ENCODE results near the gene ZNF451. TPM values are rescaled to one million over a fixed set of nuclear protein-coding genes. Genes with fewer than 3 reads are reported as not detected.

The ZNF451 gene
- total and polyA plus RNA-seq, 9 donors, result 11.8 to 65.9 (median 56.5) TPM

DNA sequence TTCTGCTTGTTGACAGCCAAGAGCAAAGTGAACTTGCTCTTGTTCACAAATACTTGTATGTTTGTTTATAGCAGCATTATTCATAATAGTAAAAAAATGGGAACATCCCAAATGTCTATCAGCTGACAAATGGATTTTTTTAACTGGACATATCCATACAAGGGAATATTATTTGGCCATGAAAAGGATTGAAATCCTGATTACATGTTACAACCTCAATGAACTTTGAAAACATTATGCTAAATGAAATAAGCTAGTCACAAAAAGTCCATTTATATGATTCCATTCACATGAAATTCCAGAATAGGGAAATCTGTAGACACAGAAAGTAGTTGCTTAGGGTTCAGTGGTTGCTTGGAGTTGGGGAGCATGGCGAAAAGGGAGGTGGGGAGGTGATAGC lies 53.7 kb downstream of the ZNF451 start:
- Histone ChIP-seq H3K4me3 (no peak overlapping the region), H3K36me3 (no peaks in the 10 kb centered on the region), H3K4me1 (ENCODE audit: insufficient read depth) (no peaks in the 10 kb centered on the region), H3K27me3 (no peaks in the 10 kb centered on the region), H3K27ac (no peak overlapping the region), H3K9me3 (no peaks in the 10 kb centered on the region)
- DNase-seq, result no peak
- intact Hi-C loops (cut with DNase I), result no loop called here
- TF ChIP-seq, protein P1, sequence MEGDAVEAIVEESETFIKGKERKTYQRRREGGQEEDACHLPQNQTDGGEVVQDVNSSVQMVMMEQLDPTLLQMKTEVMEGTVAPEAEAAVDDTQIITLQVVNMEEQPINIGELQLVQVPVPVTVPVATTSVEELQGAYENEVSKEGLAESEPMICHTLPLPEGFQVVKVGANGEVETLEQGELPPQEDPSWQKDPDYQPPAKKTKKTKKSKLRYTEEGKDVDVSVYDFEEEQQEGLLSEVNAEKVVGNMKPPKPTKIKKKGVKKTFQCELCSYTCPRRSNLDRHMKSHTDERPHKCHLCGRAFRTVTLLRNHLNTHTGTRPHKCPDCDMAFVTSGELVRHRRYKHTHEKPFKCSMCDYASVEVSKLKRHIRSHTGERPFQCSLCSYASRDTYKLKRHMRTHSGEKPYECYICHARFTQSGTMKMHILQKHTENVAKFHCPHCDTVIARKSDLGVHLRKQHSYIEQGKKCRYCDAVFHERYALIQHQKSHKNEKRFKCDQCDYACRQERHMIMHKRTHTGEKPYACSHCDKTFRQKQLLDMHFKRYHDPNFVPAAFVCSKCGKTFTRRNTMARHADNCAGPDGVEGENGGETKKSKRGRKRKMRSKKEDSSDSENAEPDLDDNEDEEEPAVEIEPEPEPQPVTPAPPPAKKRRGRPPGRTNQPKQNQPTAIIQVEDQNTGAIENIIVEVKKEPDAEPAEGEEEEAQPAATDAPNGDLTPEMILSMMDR (IDR thresholded peaks at IDR 0.05), result no peak
- no peak for TF ChIP-seq POLR2A (IDR thresholded peaks at IDR 0.05)
- no peak for TF ChIP-seq EP300 (IDR thresholded peaks at IDR 0.05)
- whole genome bisulfite sequencing, 3 donors, result 96 to 97% (median 96%) methylated on average over 1 of the region's 1 CpG

DNA sequence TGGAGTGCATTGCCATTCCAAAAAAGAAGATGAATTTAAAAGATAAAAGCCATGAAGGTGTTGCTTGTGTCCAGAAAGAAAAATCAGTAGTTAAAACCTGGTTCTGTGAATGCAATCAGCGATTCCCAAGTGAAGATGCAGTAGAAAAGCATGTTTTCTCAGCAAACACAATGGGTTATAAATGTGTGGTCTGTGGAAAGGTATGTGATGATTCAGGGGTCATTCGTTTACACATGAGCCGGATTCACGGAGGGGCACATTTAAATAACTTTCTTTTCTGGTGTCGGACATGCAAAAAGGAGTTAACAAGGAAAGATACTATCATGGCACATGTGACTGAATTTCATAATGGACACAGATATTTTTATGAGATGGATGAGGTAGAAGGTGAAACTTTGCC lies 57.4 kb downstream of the ZNF451 start:
- no peaks in the 10 kb centered on the region for H3K36me3 ChIP-seq
- WGBS, 3 donors, result 92 to 97% (median 96%) methylated on average over 5 of the region's 5 CpGs
- no peaks in the 10 kb centered on the region for H3K27me3 ChIP-seq
- intact Hi-C loops (cut with DNase I), result no loop called here
- no peak for DNase-seq
- H3K27ac ChIP-seq, result no peak overlapping the region
- no peak overlapping the region for H3K4me3 ChIP-seq
- TF ChIP-seq POLR2A (IDR thresholded peaks at IDR 0.05) (no peak), EP300 (IDR thresholded peaks at IDR 0.05) (no peak)
- no peaks in the 10 kb centered on the region for H3K4me1 ChIP-seq (ENCODE audit: insufficient read depth)
- no peaks in the 10 kb centered on the region for H3K9me3 ChIP-seq

DNA sequence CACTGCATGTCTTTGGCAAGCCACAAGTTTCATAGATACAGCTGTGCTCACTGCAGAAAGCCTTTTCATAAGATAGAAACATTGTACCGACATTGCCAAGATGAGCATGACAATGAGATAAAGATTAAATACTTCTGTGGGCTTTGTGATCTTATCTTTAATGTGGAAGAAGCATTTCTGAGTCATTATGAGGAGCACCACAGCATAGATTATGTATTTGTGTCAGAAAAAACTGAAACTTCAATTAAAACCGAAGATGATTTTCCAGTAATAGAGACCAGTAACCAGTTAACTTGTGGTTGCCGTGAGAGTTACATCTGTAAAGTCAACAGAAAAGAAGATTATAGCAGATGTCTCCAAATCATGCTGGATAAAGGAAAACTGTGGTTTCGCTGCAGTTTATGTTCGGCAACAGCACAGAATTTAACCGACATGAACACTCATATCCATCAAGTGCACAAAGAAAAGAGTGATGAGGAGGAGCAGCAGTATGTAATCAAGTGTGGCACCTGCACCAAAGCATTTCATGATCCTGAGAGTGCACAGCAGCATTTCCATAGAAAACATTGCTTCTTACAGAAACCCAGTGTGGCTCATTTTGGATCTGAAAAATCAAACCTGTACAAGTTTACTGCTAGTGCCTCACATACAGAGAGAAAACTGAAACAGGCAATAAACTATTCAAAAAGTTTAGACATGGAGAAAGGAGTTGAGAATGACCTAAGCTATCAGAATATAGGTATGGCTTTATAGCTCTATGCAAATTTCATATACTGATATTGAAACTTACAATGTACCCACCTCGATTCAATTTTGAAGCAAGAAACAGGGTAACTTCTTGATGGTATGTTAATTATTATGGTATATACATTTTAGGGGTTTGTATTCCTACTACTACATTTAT lies 58.2 kb downstream of the ZNF451 start:
- intact Hi-C loops (cut with DNase I), result no loop called here
- TF ChIP-seq EP300 (IDR thresholded peaks at IDR 0.05) (no peak), POLR2A (IDR thresholded peaks at IDR 0.05) (no peak)
- TF ChIP-seq, protein P1 (IDR thresholded peaks at IDR 0.05), result no peak
- no peaks in the 10 kb centered on the region for H3K36me3 ChIP-seq
- H3K9me3 ChIP-seq, result no peaks in the 10 kb centered on the region
- no peaks in the 10 kb centered on the region for H3K27me3 ChIP-seq
- H3K4me3 ChIP-seq, result no peak overlapping the region
- no peak overlapping the region for H3K27ac ChIP-seq
- WGBS, 3 donors, result 84 to 87% (median 87%) methylated on average over 7 of the region's 7 CpGs
- H3K4me1 ChIP-seq (ENCODE audit: insufficient read depth), result no peaks in the 10 kb centered on the region
- no peak for DNase-seq

DNA sequence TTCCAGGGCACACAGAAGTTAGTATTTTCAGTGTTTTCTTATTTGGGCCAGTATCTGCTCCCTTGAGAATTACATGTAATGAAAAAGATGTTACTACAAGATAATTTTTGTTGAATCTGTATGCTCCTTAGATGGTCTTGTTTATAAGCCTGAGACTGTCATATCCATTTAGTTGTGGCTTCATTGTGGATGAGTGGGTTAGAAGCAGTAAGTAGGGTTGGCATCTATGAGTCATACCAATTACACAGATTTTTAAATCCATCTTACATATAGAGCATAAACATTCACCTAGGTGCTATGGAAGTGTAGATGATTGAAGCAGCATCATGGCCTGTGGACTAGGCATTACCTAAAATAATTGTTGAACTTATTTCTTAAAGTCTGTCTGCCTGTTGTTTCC lies 68.7 kb downstream of the ZNF451 start:
- no peaks in the 10 kb centered on the region for H3K36me3 ChIP-seq
- no peak overlapping the region for H3K4me3 ChIP-seq
- H3K27ac ChIP-seq, result no peak overlapping the region
- H3K4me1 ChIP-seq (ENCODE audit: insufficient read depth), result no peaks in the 10 kb centered on the region
- TF ChIP-seq, protein P1 (IDR thresholded peaks at IDR 0.05), result no peak
- TF ChIP-seq EP300 (IDR thresholded peaks at IDR 0.05) (no peak), POLR2A (IDR thresholded peaks at IDR 0.05) (no peak)
- intact Hi-C loops (cut with DNase I), result no loop called here
- H3K9me3 ChIP-seq, result no peaks in the 10 kb centered on the region
- no peak for DNase-seq
- H3K27me3 ChIP-seq, result no peaks in the 10 kb centered on the region

DNA sequence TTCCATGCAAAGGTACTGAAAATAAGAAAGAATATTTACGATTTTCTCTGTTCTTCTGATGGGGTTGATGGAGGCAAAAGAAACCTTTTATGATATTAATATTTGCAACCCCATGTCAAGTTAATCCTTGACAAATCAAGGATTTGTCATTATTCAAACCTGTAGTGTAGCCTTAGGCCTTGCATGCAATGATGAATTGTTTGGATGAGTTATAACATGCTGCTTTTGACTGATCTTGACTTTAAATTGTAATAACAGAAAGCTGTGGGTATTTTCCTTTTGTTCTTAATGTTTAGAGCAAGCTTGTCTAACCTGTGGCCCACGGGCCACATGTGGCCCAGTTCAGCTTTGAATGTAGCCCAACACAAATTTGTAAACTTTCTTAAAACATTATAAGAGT lies 69.1 kb downstream of the ZNF451 start:
- Histone ChIP-seq H3K4me1 (ENCODE audit: insufficient read depth) (no peaks in the 10 kb centered on the region), H3K27ac (no peak overlapping the region), H3K4me3 (no peak overlapping the region), H3K27me3 (no peaks in the 10 kb centered on the region), H3K36me3 (no peaks in the 10 kb centered on the region), H3K9me3 (no peaks in the 10 kb centered on the region)
- TF ChIP-seq, protein P1 (IDR thresholded peaks at IDR 0.05), result no peak
- no peak for TF ChIP-seq POLR2A (IDR thresholded peaks at IDR 0.05)
- no peak for TF ChIP-seq EP300 (IDR thresholded peaks at IDR 0.05)
- intact Hi-C loops (cut with DNase I), result no loop called here
- 44 to 58% (median 51%) methylated on average over 2 of the region's 2 CpGs for WGBS, 3 donors
- no peak for DNase-seq

Data from ovary (tissue), 9 donors.